HCT116 (cell line): ENCODE data around the gene LAMB4. TPM values are rescaled to one million over a fixed set of nuclear protein-coding genes. Genes with fewer than 3 reads are reported as not detected.

Experiments used
- ATAC-seq: fragments of 200-7000 bp; cut with Tn5 transposase; 2 replicates; pipeline ENCODE4 v1.9.1; 2020; ENCODE audit warnings: mild to moderate bottlenecking, moderate library complexity
- BruUV-seq: library from RNA; stranded (reverse); fragments of 400-500 nt; replicated peaks from 2 replicates; lab custom pipeline; 2021; lab: Mats Ljungman, UMichigan
- CTCF ChIA-PET: fragments of 300-600 bp; sonication (Branson Sonifier 250); formaldehyde crosslinking; loops from one replicate; lab custom pipeline; 2021; ENCODE audit warnings: antibody characterized with exemption; lab: Charles Lee
- POLR2A ChIA-PET: fragments of 300-600, 350-600 bp; sonication (Branson Sonifier 250); formaldehyde crosslinking; loops from one replicate; lab custom pipeline; 2021; ENCODE audit warnings: antibody characterized with exemption; lab: Charles Lee
- RAD21 ChIA-PET, 2 experiments: fragments of 300-600 bp; sonication (Branson Sonifier 250); formaldehyde crosslinking; loops; one replicate each; lab custom pipeline; 2023; ENCODE audit warnings: low total read pairs in 2 of 2; ENCODE audit not compliant: uncharacterized antibody in 2 of 2, unreplicated experiment in 2 of 2, low non-redundant PET in 1 of 2; lab: Charles Lee
- DNase-seq: peaks from one replicate; pipeline ENCODE4 v3.0.0-alpha.2; 2010; ENCODE audit warnings: low read depth, low spot score
- H2AFZ ChIP-seq: fragments of 200-600 bp; shearing (Covaris generic), sonication (generic); 2 replicates; pipeline ENCODE4 v1.6.1; 2017; ENCODE audit warnings: low read depth, mixed run types, mixed read lengths, antibody characterized with exemption, low read length; ENCODE audit not compliant: poor library complexity, severe bottlenecking
- H3K27ac ChIP-seq: 2 replicates; pipeline ENCODE4 v1.5.1; 2012; ENCODE audit warnings: low read depth, low read length
- H3K27me3 ChIP-seq: fragments of 200-600 bp; sonication (generic); 2 replicates; pipeline ENCODE4 v1.6.1; 2016; ENCODE audit warnings: mixed run types, low read length, mixed read lengths; ENCODE audit not compliant: insufficient read depth
- H3K36me3 ChIP-seq, 2 experiments: fragments of 200-500 bp in 1 of 2; fragments of 200-600 bp in 1 of 2; sonication (Bioruptor generic) in 1 of 2; sonication (generic) in 1 of 2; 2 replicates each; pipeline versions ENCODE4 v1.5.1 to v1.6.1; 2014 to 2016; ENCODE audit warnings: low read length in 2 of 2, inconsistent platforms in 1 of 2, mixed read lengths in 1 of 2, mixed run types in 1 of 2; ENCODE audit not compliant: insufficient read depth in 2 of 2, control insufficient read depth in 1 of 2
- H3K4me1 ChIP-seq, 2 experiments: fragments of 200-600 bp in 1 of 2; sonication (generic) in 1 of 2; 2 replicates each; pipeline versions ENCODE4 v1.5.1 to v1.6.1; 2012 to 2017; ENCODE audit warnings: low read length in 2 of 2, inconsistent platforms in 1 of 2, mild to moderate bottlenecking in 1 of 2, mixed read lengths in 1 of 2, mixed run types in 1 of 2, moderate library complexity in 1 of 2; ENCODE audit not compliant: insufficient read depth in 2 of 2, control insufficient read depth in 1 of 2
- H3K4me2 ChIP-seq: fragments of 200-600 bp; sonication (generic); 2 replicates; pipeline ENCODE4 v1.6.1; 2017; ENCODE audit warnings: mixed run types, low read length, mixed read lengths
- H3K4me3 ChIP-seq, 2 experiments: fragments of 200-600 bp in 1 of 2; sonication (generic) in 1 of 2; replicated peaks in 1 of 2; 2 replicates each; pipeline ENCODE4 v1.5.1; 2011 to 2016; ENCODE audit warnings: low read length in 2 of 2, control low read depth in 1 of 2, low read depth in 1 of 2, mild to moderate bottlenecking in 1 of 2, mixed read lengths in 1 of 2, mixed run types in 1 of 2
- H3K79me2 ChIP-seq: fragments of 200-600 bp; sonication (generic); 2 replicates; pipeline ENCODE4 v1.6.1; 2017; ENCODE audit warnings: mild to moderate bottlenecking, mixed run types, low read length, moderate library complexity, mixed read lengths; ENCODE audit not compliant: insufficient read depth
- H3K9ac ChIP-seq: fragments of 200-600 bp; sonication (generic); 2 replicates; pipeline ENCODE4 v1.6.1; 2016; ENCODE audit warnings: low read length, mixed read lengths
- H3K9me2 ChIP-seq: fragments of 200-600 bp; sonication (generic), shearing (Covaris generic); 2 replicates; pipeline ENCODE4 v1.6.1; 2017; ENCODE audit warnings: mixed run types, mild to moderate bottlenecking, moderate library complexity; ENCODE audit not compliant: insufficient read depth
- H3K9me3 ChIP-seq, 2 experiments: fragments of 200-500 bp in 1 of 2; fragments of 200-600 bp in 1 of 2; sonication (Bioruptor generic) in 1 of 2; sonication (generic) in 1 of 2; 2 replicates each; pipeline ENCODE4 v1.6.1; 2014 to 2017; ENCODE audit warnings: low read length in 2 of 2, mixed read lengths in 2 of 2, inconsistent platforms in 1 of 2, low read depth in 1 of 2, mild to moderate bottlenecking in 1 of 2, mixed run types in 1 of 2, moderate library complexity in 1 of 2; ENCODE audit not compliant: control insufficient read depth in 1 of 2, insufficient read depth in 1 of 2
- H4K20me1 ChIP-seq: fragments of 200-600 bp; sonication (generic), shearing (Covaris generic); 2 replicates; pipeline ENCODE4 v1.6.1; 2017; ENCODE audit warnings: mixed run types, mild to moderate bottlenecking, moderate library complexity; ENCODE audit not compliant: insufficient read depth
- CBX3 ChIP-seq: IDR thresholded peaks from 2 replicates; pipeline ENCODE4 v1.6.1; 2012; ENCODE audit warnings: low read depth
- CTCF ChIP-seq, 3 experiments: fragments of 200-600 bp in 1 of 3; sonication (generic) in 1 of 3; IDR thresholded peaks in 2 of 3; conservative IDR thresholded peaks in 1 of 3; 2 replicates each; pipeline ENCODE4 v1.5.1; 2012 to 2017; ENCODE audit warnings: low read depth in 2 of 3, low read length in 2 of 3, antibody characterized with exemption in 1 of 3, borderline replicate concordance in 1 of 3, control low read depth in 1 of 3, mild to moderate bottlenecking in 1 of 3, mixed read lengths in 1 of 3, mixed run types in 1 of 3, moderate library complexity in 1 of 3; ENCODE audit not compliant: insufficient read depth in 1 of 3
- EGR1 ChIP-seq: IDR thresholded peaks from 2 replicates; pipeline ENCODE4 v1.6.1; 2012; ENCODE audit warnings: low read depth
- ELF1 ChIP-seq: IDR thresholded peaks from 2 replicates; pipeline ENCODE4 v1.6.1; 2012; ENCODE audit warnings: low read depth, borderline replicate concordance
- EZH2 ChIP-seq: fragments of 200-600 bp; sonication (generic); IDR thresholded peaks from 2 replicates; pipeline ENCODE4 v1.6.1; 2017; ENCODE audit warnings: antibody characterized with exemption, mixed run types
- JUND ChIP-seq: IDR thresholded peaks from 2 replicates; pipeline ENCODE4 v1.6.1; 2012
- POLR2AphosphoS5 ChIP-seq: IDR thresholded peaks from 2 replicates; pipeline ENCODE4 v1.6.1; 2011; ENCODE audit warnings: mild to moderate bottlenecking, low read depth, low read length, moderate library complexity
- YY1 ChIP-seq: IDR thresholded peaks from 2 replicates; pipeline ENCODE4 v1.6.1; 2011; ENCODE audit warnings: low read length, low read depth, moderate library complexity, mild to moderate bottlenecking; ENCODE audit not compliant: insufficient replicate concordance; ENCODE audit errors: extremely low read depth
- ZFX ChIP-seq: fragments of 450-650 bp; IDR thresholded peaks from 2 replicates; pipeline ENCODE4 v1.6.1; 2017
- ZNF274 ChIP-seq: fragments of 200-500 bp; sonication (Bioruptor generic); IDR thresholded peaks from 2 replicates; pipeline ENCODE4 v1.6.1; 2014; ENCODE audit warnings: mild to moderate bottlenecking, low read depth, low read length, inconsistent platforms
- intact Hi-C: fragments of 100-400 bp; cut with micrococcal nuclease; formaldehyde crosslinking; loops from 2 replicates; pipeline ENCODE4 v1.10.0; 2022
- total RNA-seq: library from RNA; stranded (reverse); gene quantifications from one replicate; pipeline ENCODE4 v1.2.1, GENCODE V29; 2021; ENCODE audit not compliant: unreplicated experiment

The LAMB4 gene
- total RNA-seq, 1 experiment from 2014 or later, result not detected

DNA sequence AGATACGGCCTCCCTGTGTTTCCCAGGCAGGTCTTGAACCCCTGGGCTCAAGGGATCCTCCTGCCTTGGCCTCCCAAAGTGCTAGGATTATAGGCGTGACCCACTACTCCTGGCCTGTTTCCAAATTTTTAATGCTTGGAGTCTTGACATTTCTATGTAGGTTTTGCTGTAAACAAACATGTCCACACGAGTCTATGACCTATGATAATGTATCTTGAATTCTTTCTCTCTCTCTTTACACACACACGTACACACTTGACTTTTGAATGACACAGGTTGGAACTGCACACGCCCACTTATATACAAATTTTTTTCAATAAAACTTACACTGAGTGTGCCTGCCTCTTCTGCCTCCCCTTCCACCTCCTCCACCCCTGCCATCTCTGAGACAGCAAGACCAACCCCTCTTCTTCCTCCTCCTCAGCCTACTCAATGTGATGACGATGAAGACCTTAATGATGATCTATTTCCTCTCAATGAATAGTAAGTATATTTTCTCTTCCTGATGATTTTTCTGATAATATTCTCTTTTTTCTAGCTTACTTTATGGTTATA, 83.1 kb downstream of the LAMB4 start:
- intact Hi-C loops, result no loop called here
- no peaks in the 10 kb centered on the region for H3K36me3 ChIP-seq
- ATAC-seq, result no peak
- no peak overlapping the region for H3K9ac ChIP-seq
- no peaks in the 10 kb centered on the region for H3K79me2 ChIP-seq
- no peak overlapping the region for H3K4me2 ChIP-seq
- BruUV-seq, result no TSS peak
- CTCF ChIA-PET, result no interaction called here
- no peak overlapping the region for H3K4me3 ChIP-seq
- no peak overlapping the region for H3K27ac ChIP-seq
- peaks cover 3% of the 10 kb centered on the region; the same call in 1 of the 2 replicates for H3K9me2 ChIP-seq
- DNase-seq, result no peak
- no peaks in the 10 kb centered on the region for H4K20me1 ChIP-seq
- TF ChIP-seq EZH2 (no peak), YY1 (no peak), CBX3 (no peak), JUND (no peak), EGR1 (no peak), POLR2AphosphoS5 (no peak), CTCF (IDR thresholded peaks at IDR 0.05 in 2 of 3, conservative IDR thresholded peaks at IDR 0.05 in 1 of 3; ENCODE audit: borderline replicate concordance in 1 of 3, insufficient read depth in 1 of 3, low read depth in 2 of 3, low read length in 2 of 3) (no peak), ELF1 (no peak), ZFX (no peak), ZNF274 (no peak)
- POLR2A ChIA-PET, result no interaction called here
- RAD21 ChIA-PET, result interaction anchor here in 1 of 2 experiments (0.7 kb wide), 1 partner anchor 83 kb away, joined by 3 read pairs; no protein-coding TSS in a partner anchor
- H2AFZ ChIP-seq, result no peak overlapping the region
- H3K9me3 ChIP-seq, result no peaks in the 10 kb centered on the region
- no peaks in the 10 kb centered on the region for H3K27me3 ChIP-seq
- no peaks in the 10 kb centered on the region for H3K4me1 ChIP-seq
